ENCODE results near the gene LGR4.
"Not testable (repeated sequence)": the region's sequence is repeated elsewhere in the genome, so short reads cannot be mapped to it uniquely, and the experiment has no call there.

Gene LGR4

DNA sequence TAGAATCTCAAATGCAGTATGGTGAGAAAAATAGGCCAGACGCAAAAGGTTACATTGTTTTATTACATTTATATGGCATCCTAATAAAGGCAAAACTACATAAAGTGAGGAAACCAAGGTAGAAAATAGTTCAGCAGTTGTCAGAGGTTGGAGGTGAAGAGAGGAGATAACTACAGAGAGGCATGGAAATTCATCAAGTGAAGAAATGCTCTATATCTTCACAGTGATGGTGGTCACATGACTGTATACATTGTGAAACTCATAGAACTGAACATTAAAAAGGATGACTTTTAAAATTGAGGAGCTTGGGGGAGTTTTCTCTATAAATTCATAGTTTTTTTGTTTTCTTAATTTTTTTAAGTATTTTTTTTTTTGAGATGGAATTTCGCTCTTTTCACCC lies 14.4 kb downstream of the LGR4 start:
- no peak for DNase-seq

DNA sequence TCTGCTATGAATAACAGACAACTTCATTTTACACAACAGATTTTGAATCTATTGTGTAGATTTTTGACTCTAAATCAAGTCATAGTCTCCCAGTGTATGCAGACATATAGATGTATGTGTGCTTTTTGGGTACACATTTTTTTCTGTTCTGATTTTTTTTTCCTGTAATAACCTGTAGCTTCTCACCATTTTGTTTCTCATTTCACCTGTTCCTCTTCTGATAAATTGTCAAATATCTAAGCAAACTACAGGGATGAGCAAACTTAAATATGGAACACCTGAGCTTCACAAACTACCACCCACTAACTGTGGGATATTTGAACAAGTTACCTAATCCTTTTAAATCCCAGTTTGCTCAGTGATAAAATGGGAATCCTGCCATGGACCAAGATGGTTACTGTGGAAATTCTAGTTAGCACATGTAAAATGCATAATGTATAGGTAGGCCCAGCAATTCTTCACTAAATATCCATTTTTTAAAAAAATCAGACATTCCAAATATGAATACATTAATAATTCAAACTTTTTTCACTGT lies 15.7 kb downstream of the LGR4 start:
- DNase-seq, result no peak

DNA sequence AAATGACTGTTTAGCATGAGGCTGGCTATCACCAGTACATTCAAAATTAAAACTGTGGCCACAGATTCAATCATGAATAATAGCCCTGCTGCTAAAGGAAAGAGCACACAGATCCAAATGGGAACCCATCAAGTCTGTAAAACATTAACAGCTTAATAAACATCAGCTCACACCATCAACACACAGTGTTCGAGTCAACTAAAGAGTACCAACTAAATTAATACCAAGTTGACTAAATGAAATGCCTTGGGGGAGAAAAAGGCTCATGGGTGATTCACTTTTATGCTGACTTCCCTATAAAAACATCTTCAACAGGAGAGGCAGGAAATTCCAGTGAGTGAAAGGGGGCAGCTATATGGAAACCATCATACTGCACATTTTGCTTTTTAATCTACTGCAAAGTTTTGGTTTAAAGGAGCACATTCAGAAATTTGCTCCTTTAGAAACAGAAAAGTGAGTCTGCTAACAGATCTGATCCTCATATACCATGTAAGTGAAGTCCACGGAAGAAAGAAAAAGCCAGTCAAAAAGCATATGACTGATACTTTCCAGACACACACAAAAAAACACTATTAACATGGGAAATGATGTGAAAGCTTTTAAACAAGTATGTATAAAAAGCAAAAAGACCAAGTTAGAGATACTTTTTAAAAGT lies 16.3 kb downstream of the LGR4 start:
- no peak for DNase-seq

DNA sequence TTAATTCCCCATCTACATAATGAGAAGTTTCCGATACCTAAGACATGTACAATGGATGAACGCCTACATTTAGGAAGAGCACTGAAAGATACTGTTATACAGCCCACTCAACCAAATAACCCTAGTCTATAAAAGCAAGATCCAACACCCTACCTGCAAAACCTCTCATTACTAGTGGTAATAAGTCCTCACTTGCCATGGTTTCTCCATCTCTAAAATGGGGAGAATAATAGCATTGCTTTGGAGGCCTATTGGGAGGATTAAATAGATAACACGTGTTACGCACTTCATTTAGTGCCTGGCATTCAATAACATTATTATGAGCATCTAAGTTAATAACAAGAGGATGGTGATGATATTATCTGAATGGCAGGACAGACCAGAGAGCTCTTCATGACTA lies 16.9 kb downstream of the LGR4 start:
- DNase-seq, result no peak

DNA sequence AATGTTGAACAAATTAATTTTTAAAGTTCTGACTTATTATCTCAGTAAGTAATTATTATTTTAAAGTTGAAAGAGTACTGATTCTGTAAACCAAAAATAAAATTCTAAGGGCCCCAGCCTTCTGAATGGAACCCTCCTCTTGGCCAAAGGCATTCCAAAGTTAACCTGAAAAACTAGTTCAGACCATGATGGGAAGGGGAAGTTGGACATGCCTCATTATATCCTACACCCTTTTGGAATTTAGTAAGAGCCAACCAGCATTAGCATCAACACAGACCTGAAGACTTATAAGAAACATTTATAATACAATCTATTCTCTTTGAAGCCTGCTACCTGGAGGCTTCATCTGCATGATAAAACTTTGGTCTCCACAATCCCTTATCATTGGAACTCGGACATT lies 18.9 kb downstream of the LGR4 start:
- no peak for DNase-seq

DNA sequence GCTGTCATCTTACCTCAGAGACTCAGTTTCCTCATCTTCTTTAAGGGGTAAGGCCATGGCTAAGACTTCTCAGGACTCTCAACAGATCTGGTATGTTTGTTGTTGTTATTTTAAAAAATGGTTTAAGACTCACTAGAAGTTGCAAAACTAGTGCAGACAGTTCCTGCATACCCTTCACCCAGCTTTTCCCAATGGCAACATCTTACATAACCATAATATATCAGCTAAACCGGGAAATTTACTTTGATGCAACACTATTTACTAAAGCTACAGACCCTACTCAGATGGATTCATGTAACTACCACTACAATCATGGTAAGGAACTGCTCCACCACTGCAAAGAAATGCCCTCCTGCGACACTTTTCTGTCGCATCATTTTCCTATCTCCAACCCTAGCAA lies 20.4 kb downstream of the LGR4 start:
- DNase-seq, result no peak

DNA sequence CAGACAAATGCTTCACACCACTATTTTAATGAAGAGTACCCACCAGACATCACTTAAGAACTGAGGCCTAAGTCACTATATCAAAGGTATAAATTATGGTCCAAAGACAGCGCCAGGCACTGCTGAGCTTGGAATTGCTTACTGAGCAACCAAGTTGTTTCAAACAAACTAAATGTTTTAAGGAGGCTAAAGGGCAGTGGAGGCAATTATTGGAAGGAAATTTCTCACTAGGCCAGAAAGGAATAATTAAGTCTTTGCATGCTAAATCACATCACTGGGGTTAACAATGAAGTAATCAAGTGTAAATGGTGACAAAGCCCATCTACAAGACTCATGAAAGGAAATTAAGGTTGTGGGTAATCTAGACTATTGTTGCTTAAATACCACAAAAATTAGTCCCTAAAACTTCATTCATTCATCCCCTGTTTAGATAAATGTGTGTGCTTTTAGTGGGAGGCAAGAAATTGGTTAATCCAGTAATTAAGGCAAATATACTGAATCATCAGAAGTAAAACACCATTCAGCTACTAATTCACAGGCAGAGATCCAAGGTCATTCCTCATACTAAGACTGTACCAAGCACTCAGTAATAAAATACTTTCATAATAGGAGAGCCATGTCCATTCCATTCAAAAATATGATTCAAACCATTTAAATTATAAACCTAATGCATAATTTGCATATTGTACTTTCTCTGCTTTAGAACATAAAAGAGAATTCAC lies 21.2 kb downstream of the LGR4 start:
- DNase-seq, result no peak

DNA sequence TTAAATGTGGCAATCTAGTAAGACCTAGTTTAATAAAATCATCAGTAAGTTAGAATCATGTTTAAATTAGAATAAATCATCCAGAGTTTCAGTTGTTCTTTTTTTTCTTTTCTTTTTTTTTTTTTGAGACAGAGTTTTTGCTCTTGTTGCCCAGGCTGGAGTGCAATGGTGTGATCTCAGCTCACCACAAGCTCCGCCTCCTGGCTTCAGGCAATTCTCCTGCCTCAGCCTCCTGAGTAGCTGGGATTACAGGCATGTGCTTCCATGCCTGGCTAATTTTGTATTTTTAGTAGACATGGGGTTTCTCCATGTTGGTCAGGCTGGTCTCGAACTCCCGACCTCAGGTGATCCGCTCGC lies 24.4 kb downstream of the LGR4 start:
- not testable (repeated sequence) for DNase-seq

DNA sequence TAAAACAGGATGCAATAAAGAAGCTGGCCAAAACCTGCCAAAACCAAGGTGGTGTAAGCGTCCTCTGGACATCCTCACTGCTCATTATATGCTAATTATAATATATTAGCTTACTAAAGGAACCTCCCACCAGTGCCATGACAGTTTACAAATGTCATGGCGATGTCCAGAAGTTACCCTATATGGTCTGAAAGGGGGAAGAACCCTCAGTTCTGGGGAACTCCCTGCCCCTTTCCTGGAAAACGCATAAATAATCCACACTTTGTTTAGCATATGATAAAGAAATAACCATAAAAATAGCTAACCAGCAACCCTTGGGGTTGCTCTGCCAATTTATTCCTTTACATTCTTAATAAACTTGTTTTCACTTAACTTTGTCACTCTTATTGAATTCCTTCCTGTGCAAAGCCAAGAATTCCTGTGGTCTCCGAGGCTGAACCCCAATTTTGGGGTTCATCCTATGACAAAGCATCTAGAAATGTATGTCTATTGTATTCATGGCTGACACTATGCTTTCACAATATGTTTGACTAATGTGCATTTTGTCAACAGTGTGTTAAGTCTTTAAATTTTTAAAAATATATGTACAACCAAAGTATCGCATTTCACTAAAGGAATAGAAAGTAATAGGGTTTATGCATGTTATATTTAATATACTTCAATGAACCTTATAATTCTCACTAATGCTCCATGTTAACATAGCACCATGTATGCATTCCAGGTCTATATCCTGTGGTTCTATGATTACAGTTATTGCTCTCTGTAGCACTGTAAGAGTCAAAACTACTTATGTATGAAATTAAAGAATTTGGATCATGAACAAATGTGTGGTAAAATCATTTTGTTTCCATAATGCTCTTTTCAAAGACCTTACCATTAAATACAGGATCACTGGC lies 25.1 kb downstream of the LGR4 start:
- DNase-seq, result no peak

DNA sequence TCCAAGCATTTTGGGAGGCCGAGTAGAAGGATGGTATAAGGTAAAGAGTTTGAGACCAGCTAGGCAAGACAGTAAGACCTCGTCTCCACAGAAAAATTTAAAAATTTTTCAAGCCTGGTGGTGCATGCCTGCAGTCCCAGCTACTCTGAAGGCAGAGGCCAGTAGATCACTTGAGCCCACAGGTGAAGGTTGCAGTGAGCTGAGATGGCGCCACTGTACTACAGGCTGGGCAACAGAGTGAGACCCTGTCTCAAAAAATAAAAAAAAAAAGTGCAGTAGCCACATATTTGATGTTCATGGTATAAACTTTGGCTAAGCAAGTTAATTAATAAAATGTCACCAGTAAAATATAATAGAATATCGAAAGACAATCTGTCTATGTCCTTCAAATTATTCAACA lies 27.0 kb downstream of the LGR4 start:
- no peak for DNase-seq

DNA sequence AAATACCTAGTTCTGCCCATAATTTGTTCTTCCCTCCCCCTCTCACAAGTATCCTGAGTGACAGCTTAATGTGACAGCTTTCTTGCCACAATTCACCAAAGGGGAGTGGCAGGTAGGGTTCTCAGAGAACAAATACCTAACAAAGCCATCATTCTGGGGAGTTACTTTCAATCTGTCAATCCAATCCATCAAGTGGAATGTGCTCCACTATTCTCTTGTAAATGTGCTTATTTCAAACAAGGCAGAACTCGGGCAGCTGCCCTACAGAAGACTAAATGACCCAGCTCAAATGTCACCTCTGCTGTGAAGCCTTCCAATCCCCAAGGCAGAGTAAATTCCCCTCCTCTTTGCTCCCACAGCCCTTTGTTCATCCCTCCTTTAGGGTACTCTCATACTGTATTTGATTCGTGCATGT lies 27.8 kb downstream of the LGR4 start:
- DNase-seq, result no peak

DNA sequence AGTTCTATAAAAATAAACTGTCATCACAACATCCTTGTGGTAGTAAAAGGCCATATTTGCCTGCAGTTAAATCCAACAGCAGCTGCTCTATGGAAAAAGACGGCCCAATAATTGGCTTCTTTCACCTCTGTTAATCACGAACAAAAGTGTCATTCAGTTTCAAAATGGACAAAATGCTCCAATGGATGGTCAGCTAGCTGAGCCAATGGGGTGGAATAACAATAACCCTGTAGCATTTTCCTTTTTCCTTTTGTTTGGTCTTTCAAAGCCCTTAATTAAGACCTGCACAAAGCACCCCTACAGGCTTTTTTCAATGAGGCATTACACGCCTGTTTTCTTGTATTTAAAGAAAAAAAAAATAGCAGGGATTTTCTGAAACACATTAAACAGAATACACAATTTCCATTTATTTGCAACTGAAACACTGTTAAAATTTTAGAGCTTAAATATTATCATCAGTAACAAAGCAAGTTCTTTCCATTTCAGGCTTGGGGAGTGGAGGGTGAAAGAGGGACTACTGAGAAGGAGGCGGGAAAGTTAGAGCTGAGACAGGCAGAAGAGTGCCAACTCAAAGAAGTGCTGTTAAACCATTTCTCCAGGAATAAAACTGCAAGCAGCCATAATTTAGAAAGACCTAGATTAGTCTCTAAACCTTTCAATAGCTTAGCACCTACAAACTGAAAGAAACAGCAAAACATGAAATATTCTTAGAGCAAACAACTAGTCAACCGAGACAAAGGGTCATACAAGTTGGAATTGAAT lies 28.7 kb downstream of the LGR4 start:
- no peak for DNase-seq

DNA sequence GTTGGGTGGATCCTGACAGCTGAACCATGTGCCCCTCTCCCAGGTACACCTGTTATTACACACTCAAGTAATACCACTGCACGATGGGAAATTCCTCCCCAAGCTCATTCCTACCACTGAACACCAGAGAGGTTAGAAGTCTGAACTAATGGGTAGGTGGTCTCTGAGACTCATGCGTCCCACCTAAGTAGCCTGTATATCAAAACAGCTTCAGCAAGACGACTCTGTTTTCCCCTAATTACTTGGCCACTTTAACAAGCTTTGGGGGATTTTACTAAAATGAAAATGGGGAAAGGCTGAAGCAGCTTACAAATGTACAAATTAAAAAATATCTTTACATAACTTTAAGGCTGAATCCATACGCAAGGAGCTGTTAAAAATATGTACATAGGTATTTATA lies 29.4 kb downstream of the LGR4 start:
- no peak for DNase-seq

DNA sequence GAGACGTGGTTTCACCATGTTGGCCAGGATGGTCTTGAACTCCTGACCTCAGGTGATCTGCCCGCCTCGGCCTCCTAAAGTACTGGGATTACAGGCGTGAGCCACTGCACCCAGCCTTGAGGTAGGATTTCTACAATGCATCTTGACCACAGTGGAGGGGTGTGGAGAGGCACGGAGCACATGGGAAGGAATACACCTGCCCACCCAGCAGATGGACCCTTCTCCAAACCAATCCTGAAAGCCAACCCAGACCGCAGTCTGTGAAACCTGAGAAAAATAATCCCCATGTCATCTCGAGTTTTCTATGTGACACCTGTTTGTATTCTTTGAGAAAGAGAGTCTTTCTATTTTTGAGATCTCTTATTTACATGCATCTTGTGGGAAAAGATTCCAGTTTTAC lies 32.5 kb downstream of the LGR4 start:
- DNase-seq, result no peak

DNA sequence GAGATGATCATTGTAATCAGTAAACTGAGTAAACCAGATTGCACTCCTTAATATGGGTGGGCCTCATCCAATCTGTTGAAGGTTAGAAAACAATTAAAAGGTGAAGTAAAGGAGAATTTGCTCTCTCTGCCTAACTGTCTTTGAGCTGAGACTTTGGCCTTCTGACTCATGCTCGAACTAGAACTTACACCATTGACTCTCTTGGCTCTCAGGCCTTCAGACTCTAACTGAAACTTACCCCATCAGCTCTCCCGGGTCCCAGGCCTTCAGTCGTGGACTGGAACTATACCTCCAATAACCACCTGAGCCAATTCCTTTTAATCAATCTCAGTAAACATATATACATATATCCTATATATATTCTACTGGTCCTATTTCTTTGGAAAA lies 34.0 kb downstream of the LGR4 start:
- DNase-seq, result no peak

DNA sequence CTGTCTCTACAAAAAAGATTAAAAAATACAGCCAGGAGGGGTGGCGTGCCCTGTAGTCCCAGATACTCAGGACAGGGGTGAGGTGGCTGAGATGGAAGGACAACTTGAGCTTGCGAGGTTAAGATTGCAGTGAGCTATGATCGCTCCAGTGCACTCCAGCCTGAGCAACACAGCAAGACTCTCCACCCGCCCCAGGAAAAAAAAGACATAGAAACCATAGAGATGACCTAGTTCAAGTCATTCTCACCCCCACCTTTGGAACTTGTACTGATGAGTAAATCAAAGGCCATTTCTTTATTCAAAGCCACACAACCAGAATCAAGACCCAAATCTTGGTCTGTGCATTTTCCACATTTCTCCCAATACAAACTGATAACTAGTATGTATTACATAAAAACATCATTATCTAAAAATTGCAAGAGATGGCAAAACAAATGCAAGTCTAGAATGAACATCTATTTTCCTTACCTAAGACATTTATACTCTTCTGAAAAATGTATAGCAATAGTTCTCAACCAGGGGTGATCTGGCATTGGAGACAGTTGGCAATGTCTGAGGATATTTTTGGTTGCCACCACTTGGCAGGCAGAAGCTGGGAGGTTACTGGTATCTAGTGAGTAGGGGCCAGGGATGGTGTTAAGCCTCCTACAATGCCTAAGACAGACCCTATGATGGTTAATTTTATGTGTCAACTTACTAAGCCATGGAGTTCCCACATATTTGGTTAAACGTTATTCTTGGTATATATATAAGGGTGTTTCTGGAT lies 34.6 kb downstream of the LGR4 start:
- DNase-seq, result no peak

DNA sequence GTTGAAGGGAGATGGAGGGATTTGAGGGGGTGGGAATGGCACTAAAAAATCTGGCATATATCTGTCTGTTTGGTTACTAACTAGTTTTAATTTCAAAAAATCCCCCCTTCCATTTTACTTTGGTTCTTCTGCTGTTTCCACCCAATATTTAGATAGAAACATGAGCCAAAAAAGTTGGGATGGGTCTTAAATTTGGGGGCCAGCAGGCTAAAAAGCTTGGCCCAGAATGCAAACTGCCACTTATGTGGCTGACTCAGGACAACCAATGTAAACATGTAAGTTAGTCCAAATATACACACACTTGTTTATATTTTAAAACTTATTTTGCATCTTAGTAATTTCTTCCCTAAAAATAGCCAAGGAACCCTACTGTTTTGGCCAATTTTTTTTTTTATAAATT lies 35.7 kb downstream of the LGR4 start:
- no peak for DNase-seq

DNA sequence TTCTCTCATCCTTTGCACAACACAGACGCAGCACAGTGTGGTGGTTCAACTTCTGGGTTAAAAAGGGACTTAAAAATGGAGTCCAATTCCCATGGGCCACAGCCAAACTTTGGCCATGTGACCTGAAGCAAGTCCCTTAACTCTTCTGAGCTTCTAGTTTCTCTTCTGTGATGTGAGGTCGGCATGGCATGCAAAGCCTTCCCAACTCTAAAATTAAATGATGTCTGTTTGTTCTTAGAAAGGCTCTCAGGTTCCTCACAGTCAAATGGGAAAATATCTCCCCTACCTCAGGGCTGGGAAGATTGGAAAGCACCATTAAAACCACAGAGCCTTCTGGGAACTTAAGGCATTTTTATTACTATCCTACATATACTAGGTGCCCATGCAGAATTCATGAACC lies 38.8 kb downstream of the LGR4 start:
- DNase-seq, result no peak

DNA sequence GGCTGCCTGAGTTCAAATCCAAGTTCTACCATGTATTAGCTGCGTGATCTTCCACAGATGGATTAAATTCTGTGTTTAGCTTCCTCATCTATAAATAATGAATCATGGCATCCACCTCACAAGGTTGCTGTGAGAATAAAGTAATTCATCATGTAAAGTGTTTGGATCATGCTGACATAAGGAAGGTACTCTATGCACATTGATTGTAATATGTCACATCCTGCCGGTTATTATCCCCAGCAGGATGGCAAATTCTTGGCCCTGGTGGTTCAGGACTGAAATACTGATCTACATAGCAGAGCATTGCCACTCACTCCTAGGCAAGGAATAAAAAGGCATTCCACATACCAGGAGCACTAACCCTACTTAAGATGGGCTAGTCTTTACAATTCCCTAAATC lies 40.8 kb downstream of the LGR4 start:
- DNase-seq, result no peak

DNA sequence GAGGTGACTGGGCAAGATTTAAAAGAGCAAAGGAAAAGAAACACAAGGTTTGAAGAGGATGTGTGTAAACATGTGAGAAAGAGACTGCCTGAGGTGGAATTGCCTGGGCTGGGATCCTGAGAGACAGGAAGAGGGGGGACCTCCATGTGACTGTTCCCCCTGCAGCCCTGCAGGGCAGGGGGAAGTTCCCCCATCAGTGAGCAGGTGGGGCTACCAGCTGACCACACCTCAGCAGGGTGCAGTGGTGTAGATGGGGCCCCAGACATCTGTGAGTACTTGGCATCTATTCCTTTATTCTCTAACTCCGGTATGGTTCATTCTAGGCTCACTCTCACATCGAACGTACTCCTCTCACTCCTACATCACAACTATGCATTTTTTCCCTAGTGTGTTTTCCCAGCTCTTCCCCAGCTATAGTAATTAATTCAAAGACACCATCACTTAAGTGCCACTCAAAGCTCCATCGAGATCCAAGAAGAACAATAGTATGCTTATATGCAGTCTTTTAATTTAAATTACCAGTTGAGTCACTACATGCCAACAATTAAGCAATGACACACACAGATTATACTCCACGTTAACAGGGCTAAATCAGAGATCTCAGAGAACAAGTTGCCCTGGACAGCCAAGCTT lies 42.7 kb downstream of the LGR4 start:
- DNase-seq, result no peak

DNA sequence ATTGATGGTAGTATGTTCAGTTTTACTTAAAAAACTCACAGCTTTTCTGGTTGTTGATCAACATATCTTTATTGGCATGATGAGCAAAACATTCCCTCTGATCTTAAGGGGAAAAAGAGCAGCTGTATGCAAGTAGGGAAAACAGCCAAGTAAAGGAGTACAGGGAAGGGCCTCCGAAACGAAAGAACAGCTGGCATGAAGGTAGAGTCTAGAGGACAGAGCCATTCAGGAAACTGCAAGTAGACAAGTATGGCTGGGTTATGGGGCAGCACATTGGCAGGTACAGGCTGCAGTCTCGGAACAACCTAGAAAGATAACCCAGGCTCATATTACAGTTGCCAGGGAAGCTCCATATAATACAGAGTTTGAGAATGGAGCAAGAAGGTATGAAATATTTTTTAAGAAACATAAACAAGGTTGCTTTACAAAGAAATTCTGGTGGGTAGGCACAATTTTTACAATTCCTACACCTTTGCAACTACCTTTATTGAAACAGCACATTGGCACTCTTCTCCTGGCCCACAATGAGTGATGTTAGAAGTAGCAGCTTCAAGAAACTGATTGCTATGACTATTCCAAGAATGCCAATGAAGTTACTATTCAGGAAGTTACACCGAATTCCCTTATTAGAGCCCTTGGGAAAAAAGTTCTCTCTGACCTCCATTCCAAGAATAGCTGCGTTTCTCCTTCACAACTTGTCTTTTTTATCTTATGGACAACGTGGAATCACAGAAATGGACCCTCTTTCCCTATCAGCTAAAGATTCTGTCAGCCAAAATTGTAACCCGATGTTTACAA lies 45.2 kb downstream of the LGR4 start:
- no peak for DNase-seq
